HepG2 (cell line): ENCODE results near the gene ANKRD13D. TPM values are rescaled to one million over a fixed set of nuclear protein-coding genes. Genes with fewer than 3 reads are reported as not detected.

ENCODE experiments used
- IRF2 ChIP-seq: IDR thresholded peaks from 2 replicates; pipeline ENCODE4 v1.6.1; 2018; ENCODE audit warnings: missing genetic modification reagents, missing compliant biosample characterization
- MTA3 ChIP-seq: sonication (generic); formaldehyde crosslinking; IDR thresholded peaks from 2 replicates; pipeline ENCODE4 v1.4.0; 2020; ENCODE audit warnings: missing genetic modification reagents
- NFKBIZ ChIP-seq: IDR thresholded peaks from 2 replicates; pipeline ENCODE4 v1.6.1; 2018; ENCODE audit warnings: missing genetic modification reagents, missing compliant biosample characterization
- NONO ChIP-seq, 2 experiments: fragments of 450-650 bp in 1 of 2; sonication (generic) in 1 of 2; formaldehyde crosslinking in 1 of 2; IDR thresholded peaks in 1 of 2; conservative IDR thresholded peaks in 1 of 2; 2 replicates each; pipeline versions ENCODE4 v1.6.1 to v1.8.0; 2017 to 2022; ENCODE audit warnings: mild to moderate bottlenecking in 1 of 2, missing genetic modification reagents in 1 of 2, moderate library complexity in 1 of 2
- SP2 ChIP-seq: sonication (generic); formaldehyde crosslinking; IDR thresholded peaks from 2 replicates; pipeline ENCODE4 v1.5.1; 2020; ENCODE audit warnings: mild to moderate bottlenecking, missing genetic modification reagents
- TBL1XR1 ChIP-seq: fragments of 150-350 bp; IDR thresholded peaks from 2 replicates; pipeline ENCODE4 v1.6.1; 2014; ENCODE audit warnings: borderline replicate concordance, low read length; ENCODE audit not compliant: partially characterized antibody
- ZNF33B ChIP-seq: sonication (generic); formaldehyde crosslinking; IDR thresholded peaks from 2 replicates; pipeline ENCODE4 v1.5.1; 2020; ENCODE audit warnings: mild to moderate bottlenecking, missing genetic modification reagents
- ZNF749 ChIP-seq: sonication (generic); formaldehyde crosslinking; IDR thresholded peaks from 2 replicates; pipeline ENCODE4 v1.8.0; 2022; ENCODE audit warnings: mild to moderate bottlenecking, missing genetic modification reagents, moderate library complexity, borderline replicate concordance
- polyA plus RNA-seq, 8 experiments: library from polyadenylated mRNA; depleted of rRNA in 3 of 8; stranded (reverse) in 7 of 8; unstranded in 1 of 8; fragments of >200 nt; fragmentation: Illumina TruSeq in 4 of 8; extraction: Trizol in 4 of 8; gene quantifications; 2 replicates each; pipeline versions ENCODE4 v1.2.1 to v1.2.3, GENCODE V29; 2011 to 2016; ENCODE audit warnings: low read depth in 4 of 8, missing spikeins in 1 of 8, mixed read lengths in 1 of 8; ENCODE audit not compliant: insufficient read depth in 1 of 8
- total RNA-seq, 5 experiments: library from RNA; depleted of rRNA; stranded (reverse); fragments of >200 nt; fragmentation: Illumina TruSeq; extraction: Trizol; gene quantifications; 2 replicates each; pipeline ENCODE4 v1.2.3, GENCODE V29; 2016; ENCODE audit warnings: low read depth in 1 of 5
- TF ChIP-seq, protein P1 (sequence below): sonication (generic); formaldehyde crosslinking; IDR thresholded peaks from 2 replicates; pipeline ENCODE4 v1.9.0; 2021; ENCODE audit warnings: missing genetic modification reagents, borderline replicate concordance
- TF ChIP-seq, protein P2 (sequence below): sonication (generic); formaldehyde crosslinking; IDR thresholded peaks from 2 replicates; pipeline ENCODE4 v1.5.0; 2020; ENCODE audit warnings: missing genetic modification reagents
- TF ChIP-seq, protein P3 (sequence below): sonication (generic); formaldehyde crosslinking; IDR thresholded peaks from 2 replicates; pipeline ENCODE4 v1.4.0; 2020; ENCODE audit warnings: missing genetic modification reagents
- TF ChIP-seq, protein P4 (sequence below): sonication (generic); formaldehyde crosslinking; IDR thresholded peaks from 2 replicates; pipeline ENCODE4 v1.4.0; 2020; ENCODE audit warnings: missing genetic modification reagents, borderline replicate concordance
- TF ChIP-seq, protein P5 (sequence below): sonication (generic); formaldehyde crosslinking; IDR thresholded peaks from 2 replicates; pipeline ENCODE4; 2020; ENCODE audit warnings: missing genetic modification reagents, mild to moderate bottlenecking, borderline replicate concordance
- TF ChIP-seq, protein P6 (sequence below): IDR thresholded peaks from 2 replicates; pipeline ENCODE4 v1.6.1; 2016; ENCODE audit warnings: mild to moderate bottlenecking, missing biosample characterization, missing genetic modification reagents
- TF ChIP-seq, protein P7 (sequence below): sonication (generic); formaldehyde crosslinking; IDR thresholded peaks from 2 replicates; pipeline ENCODE4 v1.8.0; 2022; ENCODE audit warnings: mild to moderate bottlenecking, missing genetic modification reagents; ENCODE audit not compliant: insufficient replicate concordance

The ANKRD13D gene
- total and polyA plus RNA-seq, 2 of the 13 experiments (the other 11 are each of a cell fraction or from before 2014, with no cell fraction given) = 18.6 to 27.3 TPM

DNA sequence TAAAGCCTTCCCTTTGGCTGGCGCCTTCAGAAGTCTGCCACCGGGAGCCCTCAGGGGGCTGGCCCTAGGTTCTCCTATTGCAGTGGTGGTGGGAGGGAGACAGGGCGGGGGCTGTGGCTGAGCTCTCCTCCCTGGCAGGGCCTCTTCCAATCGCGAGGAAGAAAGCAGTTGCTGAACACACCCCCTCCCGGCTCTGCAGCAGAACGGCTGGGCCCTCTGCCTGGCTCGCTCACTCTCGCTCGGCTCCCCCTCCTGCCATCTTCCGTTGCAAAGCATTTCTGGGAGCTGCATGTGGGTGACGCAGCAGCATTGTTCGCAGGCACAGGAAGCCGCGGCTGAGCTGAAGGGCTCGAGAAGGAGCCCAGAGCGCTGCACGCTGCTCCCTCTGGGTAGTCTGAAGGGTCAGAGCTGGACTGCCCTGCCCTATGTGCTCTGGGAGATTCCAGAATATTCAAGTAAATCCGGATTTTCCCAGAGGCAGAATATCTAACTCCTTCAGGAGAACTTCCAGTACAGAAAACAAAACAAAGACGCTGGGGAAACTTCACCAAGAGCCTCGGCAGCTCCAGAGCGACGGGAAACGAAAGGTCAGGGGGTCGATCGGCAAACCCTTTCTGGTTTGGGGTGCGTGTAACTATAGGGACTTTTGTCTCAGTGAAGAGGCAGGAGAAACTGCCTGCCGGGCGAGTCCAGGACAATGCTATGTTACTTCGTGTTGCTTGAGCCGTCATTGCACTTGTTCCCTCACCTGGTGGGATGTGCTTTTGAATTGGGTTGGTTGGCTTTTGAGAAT, 49.1 kb upstream of the ANKRD13D start (continued):
- TF ChIP-seq, protein P1, sequence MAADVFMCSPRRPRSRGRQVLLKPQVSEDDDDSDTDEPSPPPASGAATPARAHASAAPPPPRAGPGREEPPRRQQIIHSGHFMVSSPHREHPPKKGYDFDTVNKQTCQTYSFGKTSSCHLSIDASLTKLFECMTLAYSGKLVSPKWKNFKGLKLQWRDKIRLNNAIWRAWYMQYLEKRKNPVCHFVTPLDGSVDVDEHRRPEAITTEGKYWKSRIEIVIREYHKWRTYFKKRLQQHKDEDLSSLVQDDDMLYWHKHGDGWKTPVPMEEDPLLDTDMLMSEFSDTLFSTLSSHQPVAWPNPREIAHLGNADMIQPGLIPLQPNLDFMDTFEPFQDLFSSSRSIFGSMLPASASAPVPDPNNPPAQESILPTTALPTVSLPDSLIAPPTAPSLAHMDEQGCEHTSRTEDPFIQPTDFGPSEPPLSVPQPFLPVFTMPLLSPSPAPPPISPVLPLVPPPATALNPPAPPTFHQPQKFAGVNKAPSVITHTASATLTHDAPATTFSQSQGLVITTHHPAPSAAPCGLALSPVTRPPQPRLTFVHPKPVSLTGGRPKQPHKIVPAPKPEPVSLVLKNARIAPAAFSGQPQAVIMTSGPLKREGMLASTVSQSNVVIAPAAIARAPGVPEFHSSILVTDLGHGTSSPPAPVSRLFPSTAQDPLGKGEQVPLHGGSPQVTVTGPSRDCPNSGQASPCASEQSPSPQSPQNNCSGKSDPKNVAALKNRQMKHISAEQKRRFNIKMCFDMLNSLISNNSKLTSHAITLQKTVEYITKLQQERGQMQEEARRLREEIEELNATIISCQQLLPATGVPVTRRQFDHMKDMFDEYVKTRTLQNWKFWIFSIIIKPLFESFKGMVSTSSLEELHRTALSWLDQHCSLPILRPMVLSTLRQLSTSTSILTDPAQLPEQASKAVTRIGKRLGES (CRISPR knock-in tag) = 0 out of 2 replicates have a peak, but pooled peaks have one; percentile 30
- TF ChIP-seq, protein P2, sequence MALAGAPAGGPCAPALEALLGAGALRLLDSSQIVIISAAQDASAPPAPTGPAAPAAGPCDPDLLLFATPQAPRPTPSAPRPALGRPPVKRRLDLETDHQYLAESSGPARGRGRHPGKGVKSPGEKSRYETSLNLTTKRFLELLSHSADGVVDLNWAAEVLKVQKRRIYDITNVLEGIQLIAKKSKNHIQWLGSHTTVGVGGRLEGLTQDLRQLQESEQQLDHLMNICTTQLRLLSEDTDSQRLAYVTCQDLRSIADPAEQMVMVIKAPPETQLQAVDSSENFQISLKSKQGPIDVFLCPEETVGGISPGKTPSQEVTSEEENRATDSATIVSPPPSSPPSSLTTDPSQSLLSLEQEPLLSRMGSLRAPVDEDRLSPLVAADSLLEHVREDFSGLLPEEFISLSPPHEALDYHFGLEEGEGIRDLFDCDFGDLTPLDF (CRISPR knock-in tag) = no peak
- TF ChIP-seq SP2 (CRISPR knock-in tag) = peak; percentile 69
- TF ChIP-seq, protein P3, sequence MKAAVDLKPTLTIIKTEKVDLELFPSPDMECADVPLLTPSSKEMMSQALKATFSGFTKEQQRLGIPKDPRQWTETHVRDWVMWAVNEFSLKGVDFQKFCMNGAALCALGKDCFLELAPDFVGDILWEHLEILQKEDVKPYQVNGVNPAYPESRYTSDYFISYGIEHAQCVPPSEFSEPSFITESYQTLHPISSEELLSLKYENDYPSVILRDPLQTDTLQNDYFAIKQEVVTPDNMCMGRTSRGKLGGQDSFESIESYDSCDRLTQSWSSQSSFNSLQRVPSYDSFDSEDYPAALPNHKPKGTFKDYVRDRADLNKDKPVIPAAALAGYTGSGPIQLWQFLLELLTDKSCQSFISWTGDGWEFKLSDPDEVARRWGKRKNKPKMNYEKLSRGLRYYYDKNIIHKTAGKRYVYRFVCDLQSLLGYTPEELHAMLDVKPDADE (CRISPR knock-in tag) = no peak
- TF ChIP-seq MTA3 (CRISPR knock-in tag) = no peak
- no peak for TF ChIP-seq TBL1XR1
- TF ChIP-seq, protein P4, sequence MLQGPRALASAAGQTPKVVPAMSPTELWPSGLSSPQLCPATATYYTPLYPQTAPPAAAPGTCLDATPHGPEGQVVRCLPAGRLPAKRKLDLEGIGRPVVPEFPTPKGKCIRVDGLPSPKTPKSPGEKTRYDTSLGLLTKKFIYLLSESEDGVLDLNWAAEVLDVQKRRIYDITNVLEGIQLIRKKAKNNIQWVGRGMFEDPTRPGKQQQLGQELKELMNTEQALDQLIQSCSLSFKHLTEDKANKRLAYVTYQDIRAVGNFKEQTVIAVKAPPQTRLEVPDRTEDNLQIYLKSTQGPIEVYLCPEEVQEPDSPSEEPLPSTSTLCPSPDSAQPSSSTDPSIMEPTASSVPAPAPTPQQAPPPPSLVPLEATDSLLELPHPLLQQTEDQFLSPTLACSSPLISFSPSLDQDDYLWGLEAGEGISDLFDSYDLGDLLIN (CRISPR knock-in tag) = no peak
- TF ChIP-seq, protein P5, sequence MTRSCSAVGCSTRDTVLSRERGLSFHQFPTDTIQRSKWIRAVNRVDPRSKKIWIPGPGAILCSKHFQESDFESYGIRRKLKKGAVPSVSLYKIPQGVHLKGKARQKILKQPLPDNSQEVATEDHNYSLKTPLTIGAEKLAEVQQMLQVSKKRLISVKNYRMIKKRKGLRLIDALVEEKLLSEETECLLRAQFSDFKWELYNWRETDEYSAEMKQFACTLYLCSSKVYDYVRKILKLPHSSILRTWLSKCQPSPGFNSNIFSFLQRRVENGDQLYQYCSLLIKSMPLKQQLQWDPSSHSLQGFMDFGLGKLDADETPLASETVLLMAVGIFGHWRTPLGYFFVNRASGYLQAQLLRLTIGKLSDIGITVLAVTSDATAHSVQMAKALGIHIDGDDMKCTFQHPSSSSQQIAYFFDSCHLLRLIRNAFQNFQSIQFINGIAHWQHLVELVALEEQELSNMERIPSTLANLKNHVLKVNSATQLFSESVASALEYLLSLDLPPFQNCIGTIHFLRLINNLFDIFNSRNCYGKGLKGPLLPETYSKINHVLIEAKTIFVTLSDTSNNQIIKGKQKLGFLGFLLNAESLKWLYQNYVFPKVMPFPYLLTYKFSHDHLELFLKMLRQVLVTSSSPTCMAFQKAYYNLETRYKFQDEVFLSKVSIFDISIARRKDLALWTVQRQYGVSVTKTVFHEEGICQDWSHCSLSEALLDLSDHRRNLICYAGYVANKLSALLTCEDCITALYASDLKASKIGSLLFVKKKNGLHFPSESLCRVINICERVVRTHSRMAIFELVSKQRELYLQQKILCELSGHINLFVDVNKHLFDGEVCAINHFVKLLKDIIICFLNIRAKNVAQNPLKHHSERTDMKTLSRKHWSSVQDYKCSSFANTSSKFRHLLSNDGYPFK = peak; percentile 79; the same call in 1 of the 2 replicates
- TF ChIP-seq, protein P6, sequence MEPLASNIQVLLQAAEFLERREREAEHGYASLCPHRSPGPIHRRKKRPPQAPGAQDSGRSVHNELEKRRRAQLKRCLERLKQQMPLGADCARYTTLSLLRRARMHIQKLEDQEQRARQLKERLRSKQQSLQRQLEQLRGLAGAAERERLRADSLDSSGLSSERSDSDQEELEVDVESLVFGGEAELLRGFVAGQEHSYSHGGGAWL (CRISPR knock-in tag) = peak; percentile 94
- TF ChIP-seq, protein P7, sequence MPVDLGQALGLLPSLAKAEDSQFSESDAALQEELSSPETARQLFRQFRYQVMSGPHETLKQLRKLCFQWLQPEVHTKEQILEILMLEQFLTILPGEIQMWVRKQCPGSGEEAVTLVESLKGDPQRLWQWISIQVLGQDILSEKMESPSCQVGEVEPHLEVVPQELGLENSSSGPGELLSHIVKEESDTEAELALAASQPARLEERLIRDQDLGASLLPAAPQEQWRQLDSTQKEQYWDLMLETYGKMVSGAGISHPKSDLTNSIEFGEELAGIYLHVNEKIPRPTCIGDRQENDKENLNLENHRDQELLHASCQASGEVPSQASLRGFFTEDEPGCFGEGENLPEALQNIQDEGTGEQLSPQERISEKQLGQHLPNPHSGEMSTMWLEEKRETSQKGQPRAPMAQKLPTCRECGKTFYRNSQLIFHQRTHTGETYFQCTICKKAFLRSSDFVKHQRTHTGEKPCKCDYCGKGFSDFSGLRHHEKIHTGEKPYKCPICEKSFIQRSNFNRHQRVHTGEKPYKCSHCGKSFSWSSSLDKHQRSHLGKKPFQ (CRISPR knock-in tag) = no peak
- TF ChIP-seq ZNF33B (CRISPR knock-in tag) = no peak
- TF ChIP-seq IRF2 = peak; percentile 89
- peak; percentile 77; the same call in 1 of the 2 replicates for TF ChIP-seq ZNF749
- no peak for TF ChIP-seq NONO (IDR thresholded peaks at IDR 0.05)
- TF ChIP-seq NONO (CRISPR knock-in tag; conservative IDR thresholded peaks at IDR 0.05) = peak; percentile 82
- TF ChIP-seq NFKBIZ (CRISPR knock-in tag) = peak; percentile 81; the same call in 1 of the 2 replicates
